ENCODE results near the gene DEFB131A.
"Not testable (repeated sequence)": the region's sequence is repeated elsewhere in the genome, so short reads cannot be mapped to it uniquely, and the experiment has no call there.

DEFB131A gene

GRCh38 chr4:9444114-9444513 is at the start of gene DEFB131A:
Gene DEFB131A (plus strand): TSS chr4:9444414. CDS start chr4:9444534, 120 bp downstream.
- not testable (repeated sequence) for DNase-seq

DNA sequence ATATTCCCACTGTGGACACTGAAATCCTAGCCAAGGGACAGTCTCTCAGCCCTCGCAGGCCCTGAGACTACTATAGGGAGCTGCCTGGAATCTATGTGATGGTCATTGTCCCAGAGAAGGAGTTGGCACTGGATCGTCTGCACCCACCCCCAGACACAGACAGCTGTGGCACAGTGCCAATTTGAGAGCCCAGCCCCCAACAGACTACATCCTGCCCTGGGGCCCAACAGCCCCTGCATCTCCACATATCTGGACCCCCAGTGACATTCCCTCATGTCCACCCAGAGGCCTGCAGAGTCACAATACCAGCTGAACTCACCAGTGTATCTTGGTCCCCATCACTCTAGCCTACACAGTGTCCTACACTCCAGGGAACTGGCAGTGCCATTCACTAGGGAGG is 38.4 kb upstream of the DEFB131A start:
- not testable (repeated sequence) for DNase-seq

DNA sequence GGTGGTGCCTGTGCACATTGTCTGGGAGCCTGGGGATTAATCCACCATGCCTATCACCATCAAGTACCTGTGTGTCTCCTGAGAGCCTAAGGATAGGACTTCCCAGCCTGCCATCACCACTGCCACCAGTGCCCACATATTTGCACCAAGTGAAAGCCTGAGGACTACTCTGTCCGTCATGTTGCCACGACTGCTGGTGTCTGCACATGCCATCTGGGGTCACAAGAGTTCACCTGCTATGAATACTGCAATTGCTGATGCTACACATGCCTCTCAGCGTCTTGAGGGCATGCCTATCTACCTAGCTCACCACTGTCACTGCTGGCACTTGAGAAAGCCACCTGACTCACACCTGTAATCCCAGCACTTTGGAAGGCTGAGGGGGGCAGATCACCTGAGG is 37.7 kb upstream of the DEFB131A start:
- not testable (repeated sequence) for DNase-seq

GRCh38 chr4:9409793-9410192 is 34.4 kb upstream of the DEFB131A start:
- DNase-seq = no peak

GRCh38 chr4:9421884-9422455 is 22.2 kb upstream of the DEFB131A start:
- not testable (repeated sequence) for DNase-seq

GRCh38 chr4:9425916-9426315 is 18.3 kb upstream of the DEFB131A start:
- DNase-seq = not testable (repeated sequence)

- not testable (repeated sequence) for DNase-seq
These were observed 14.2 kb upstream of the DEFB131A start for GRCh38 chr4:9430061-9430460.

- not testable (repeated sequence) for DNase-seq
These were observed 10.9 kb upstream of the DEFB131A start for GRCh38 chr4:9433320-9433719.

- not testable (repeated sequence) for DNase-seq
These were observed 7.5 kb upstream of the DEFB131A start for GRCh38 chr4:9436728-9437127.

- DNase-seq = not testable (repeated sequence)
These were observed 1.9 kb upstream of the DEFB131A start for GRCh38 chr4:9442355-9442754.

- DNase-seq = not testable (repeated sequence)
These were observed 467 bp downstream of the DEFB131A start for GRCh38 chr4:9444681-9445080.

- DNase-seq = not testable (repeated sequence)
These were observed 8.0 kb downstream of the DEFB131A start for GRCh38 chr4:9452251-9452650.

DNA sequence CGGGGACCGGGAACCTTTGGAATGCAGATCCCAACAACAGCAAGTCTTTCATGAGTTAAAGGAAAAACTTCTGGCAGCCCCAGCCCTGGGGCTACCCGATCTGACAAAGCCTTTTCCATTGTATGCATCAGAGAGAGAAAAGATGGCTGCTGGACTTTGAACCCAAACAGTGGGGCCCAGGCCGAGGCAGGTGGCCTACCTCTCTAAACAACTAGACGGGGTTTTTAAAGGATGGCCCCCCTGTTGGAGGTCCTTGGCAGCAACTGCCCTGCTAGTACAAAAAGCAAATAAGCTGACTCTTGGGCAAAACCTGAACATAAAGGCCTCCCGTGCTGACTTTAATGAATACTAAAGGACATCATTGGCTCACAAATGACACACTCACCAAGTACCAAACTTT is 10.1 kb downstream of the DEFB131A start:
- DNase-seq = not testable (repeated sequence)

GRCh38 chr4:9455046-9455445 is 10.8 kb downstream of the DEFB131A start:
- DNase-seq = not testable (repeated sequence)

GRCh38 chr4:9479466-9479865 is 35.3 kb downstream of the DEFB131A start:
- DNase-seq = not testable (repeated sequence)

DNA sequence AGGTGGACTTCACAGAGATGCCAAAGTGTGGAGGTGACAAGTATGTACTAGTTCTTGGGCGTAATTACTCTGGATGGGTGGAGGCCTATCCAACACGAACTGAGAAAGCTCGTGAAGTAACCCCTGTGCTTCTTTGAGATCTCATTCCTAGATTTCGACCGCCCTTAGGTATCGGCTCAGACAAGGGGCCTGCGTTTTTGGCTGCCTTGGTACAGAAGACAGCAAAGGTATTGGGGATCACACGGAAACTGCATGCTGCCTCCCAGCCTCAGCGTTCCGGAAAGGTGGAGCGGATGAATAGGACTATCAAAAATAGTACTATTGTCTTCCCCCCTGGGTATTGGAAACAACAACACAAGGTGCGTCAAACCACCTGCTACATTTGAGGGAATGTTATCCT is 35.9 kb downstream of the DEFB131A start:
- DNase-seq = not testable (repeated sequence)

GRCh38 chr4:9482871-9483270 is 38.7 kb downstream of the DEFB131A start:
- DNase-seq = not testable (repeated sequence)

- not testable (repeated sequence) for DNase-seq
These were observed 39.5 kb downstream of the DEFB131A start for GRCh38 chr4:9483682-9484081.

DNA sequence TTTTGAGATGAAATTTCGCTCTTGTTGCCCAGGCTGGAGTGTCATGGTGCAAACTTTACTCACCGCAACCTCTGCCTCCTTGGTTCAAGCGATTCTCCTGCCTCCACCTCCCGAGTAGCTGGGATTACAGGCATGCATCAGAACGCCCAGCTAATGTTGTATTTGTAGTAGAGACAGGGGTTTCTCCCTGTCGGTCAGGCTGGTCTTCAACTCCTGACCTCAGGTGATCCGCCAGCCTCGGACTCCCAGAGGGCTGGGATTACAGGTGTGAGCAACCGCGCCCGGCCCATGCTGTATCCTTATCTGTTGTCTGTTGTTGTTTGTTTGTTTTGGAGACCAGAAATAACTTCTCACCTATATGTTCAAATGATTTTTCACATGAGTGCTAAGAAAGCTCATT is 42.7 kb downstream of the DEFB131A start:
- not testable (repeated sequence) for DNase-seq

- DNase-seq = not testable (repeated sequence)
These were observed 44.6 kb downstream of the DEFB131A start for GRCh38 chr4:9488796-9489195.

DNA sequence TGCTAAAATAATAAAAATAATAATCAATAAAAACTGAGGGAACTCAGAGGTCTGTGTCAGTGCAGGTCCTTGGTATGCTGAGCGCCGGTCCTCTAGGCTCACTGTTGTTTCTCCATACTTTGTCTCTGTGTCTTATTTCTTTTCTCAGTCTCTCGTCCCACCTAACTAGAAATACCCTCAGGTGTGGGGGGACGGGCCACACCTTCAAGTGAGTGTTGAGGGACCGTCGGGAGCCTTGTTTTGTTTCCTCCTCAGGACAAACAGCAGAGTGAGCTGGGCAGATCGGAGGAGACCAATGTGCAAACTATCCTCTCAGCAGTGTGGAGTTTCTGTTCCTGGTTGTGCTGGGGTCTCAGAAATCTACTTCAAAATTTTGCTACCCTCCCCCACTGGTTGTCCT is 46.3 kb downstream of the DEFB131A start:
- not testable (repeated sequence) for DNase-seq

DNA sequence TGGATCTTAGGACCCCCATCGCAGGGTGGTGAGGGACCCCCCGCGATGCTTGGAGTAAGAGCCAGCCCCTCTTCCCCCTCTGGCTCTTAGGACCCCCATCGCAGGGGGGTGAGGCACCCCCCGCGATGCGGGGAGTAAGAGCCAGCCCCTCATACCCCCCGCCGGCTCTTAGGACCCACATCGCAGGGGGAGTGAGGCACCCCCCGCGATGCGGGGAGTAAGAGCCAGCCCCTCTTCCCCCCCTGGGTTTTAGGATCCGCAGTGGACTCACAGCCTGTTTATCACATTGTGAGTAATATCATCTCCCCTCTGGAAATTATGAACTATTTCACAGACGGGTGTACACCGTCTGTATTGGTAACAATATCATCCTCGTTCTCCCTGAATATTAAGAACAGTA is 46.8 kb downstream of the DEFB131A start:
- not testable (repeated sequence) for DNase-seq

- not testable (repeated sequence) for DNase-seq
These were observed 49.4 kb downstream of the DEFB131A start for GRCh38 chr4:9493589-9493988.

DNA sequence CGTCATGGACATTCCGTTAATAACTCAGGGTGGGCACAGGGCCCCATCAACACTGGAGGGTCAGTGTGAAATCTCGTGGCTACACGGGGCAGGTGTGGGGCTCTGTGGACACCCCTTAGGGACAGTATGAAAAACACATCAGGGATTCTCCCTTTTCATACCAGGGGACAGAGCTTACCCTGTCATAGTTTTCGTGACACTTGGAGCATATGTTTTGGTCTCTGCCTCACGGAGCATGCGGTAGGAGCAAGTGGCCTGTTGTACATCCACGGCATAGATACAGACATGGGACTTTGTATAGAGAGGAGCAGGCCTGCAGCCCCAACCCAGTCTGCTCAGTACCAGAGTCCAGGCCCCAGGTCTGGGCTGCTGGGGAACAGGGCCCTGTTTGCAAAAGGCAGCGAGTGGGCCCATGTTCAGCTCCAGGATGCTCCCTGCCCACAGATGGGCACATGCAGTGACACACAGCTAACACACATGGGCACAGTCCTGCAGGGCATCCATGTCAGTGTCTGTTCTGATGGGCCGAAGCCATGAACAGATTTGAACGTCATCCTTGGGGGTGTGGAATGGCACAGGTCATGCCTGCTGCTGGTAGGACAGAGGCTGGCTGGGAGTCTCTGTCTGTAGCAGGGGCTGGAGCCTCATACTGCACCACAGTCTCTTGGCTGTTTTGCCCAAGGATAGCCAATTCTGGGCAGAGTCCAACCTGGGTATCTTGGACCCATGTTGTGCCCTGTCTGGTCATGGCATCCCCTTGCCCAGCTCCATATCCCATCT is 50.2 kb downstream of the DEFB131A start:
- not testable (repeated sequence) for DNase-seq
